Measurements from ENCODE around the gene TFEC. TPM values are rescaled to one million over a fixed set of nuclear protein-coding genes. Genes with fewer than 3 reads are reported as not detected.

TFEC gene
- total RNA-seq, 2 experiments from 2014 or later, result not detected

DNA sequence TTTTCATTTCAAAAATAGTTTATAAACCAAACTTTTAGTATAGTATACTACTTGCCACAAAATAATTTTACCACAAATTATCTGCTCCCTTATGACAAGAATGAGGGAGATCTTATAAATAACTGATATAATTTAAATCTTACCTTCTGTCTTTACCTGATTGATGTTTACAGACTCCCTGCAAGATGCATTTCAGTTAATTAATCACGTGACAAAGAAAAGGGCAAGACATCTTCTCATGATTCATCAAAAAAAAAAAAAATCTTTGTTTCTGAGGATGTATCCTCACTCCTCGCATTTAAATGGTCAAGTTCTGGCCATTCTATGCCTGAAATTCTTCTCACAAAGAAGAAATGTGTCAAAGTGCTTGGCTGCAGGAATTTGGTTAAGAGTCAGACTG lies 2.3 kb upstream of the TFEC start:
- H3K27ac Mint-ChIP-seq, result no peak overlapping the region
- ATAC-seq (no peak), DNase-seq (no peak)
- H3K27me3 Mint-ChIP-seq, result peaks cover 8% of the 10 kb centered on the region
- H3K36me3 Mint-ChIP-seq (ENCODE audit: low read depth), result no peaks in the 10 kb centered on the region
- ChIA-PET POLR2A (no interaction called here), CTCF (no interaction called here)
- intact Hi-C loops (cut with micrococcal nuclease), result no loop called here
- H3K9me3 Mint-ChIP-seq, result no peaks in the 10 kb centered on the region
- TF ChIP-seq, protein P1, sequence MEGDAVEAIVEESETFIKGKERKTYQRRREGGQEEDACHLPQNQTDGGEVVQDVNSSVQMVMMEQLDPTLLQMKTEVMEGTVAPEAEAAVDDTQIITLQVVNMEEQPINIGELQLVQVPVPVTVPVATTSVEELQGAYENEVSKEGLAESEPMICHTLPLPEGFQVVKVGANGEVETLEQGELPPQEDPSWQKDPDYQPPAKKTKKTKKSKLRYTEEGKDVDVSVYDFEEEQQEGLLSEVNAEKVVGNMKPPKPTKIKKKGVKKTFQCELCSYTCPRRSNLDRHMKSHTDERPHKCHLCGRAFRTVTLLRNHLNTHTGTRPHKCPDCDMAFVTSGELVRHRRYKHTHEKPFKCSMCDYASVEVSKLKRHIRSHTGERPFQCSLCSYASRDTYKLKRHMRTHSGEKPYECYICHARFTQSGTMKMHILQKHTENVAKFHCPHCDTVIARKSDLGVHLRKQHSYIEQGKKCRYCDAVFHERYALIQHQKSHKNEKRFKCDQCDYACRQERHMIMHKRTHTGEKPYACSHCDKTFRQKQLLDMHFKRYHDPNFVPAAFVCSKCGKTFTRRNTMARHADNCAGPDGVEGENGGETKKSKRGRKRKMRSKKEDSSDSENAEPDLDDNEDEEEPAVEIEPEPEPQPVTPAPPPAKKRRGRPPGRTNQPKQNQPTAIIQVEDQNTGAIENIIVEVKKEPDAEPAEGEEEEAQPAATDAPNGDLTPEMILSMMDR (IDR thresholded peaks at IDR 0.05), result no peak
- no peaks in the 10 kb centered on the region for H3K4me1 Mint-ChIP-seq (ENCODE audit: low read depth)
- H3K4me3 Mint-ChIP-seq, result no peak overlapping the region

- ATAC-seq (no peak), DNase-seq (no peak)
- Mint-ChIP-seq H3K4me1 (ENCODE audit: low read depth) (no peaks in the 10 kb centered on the region), H3K27ac (no peak overlapping the region), H3K27me3 (peaks cover 8% of the 10 kb centered on the region), H3K4me3 (no peak overlapping the region), H3K36me3 (ENCODE audit: low read depth) (no peaks in the 10 kb centered on the region), H3K9me3 (no peaks in the 10 kb centered on the region)
- CTCF ChIA-PET, result no interaction called here
- POLR2A ChIA-PET, result no interaction called here
- intact Hi-C loops (cut with micrococcal nuclease), result no loop called here
- TF ChIP-seq, protein P1 (IDR thresholded peaks at IDR 0.05), result no peak
Observed at GRCh38 chr7:116028787-116029186, 1.8 kb downstream of the TFEC start.

DNA sequence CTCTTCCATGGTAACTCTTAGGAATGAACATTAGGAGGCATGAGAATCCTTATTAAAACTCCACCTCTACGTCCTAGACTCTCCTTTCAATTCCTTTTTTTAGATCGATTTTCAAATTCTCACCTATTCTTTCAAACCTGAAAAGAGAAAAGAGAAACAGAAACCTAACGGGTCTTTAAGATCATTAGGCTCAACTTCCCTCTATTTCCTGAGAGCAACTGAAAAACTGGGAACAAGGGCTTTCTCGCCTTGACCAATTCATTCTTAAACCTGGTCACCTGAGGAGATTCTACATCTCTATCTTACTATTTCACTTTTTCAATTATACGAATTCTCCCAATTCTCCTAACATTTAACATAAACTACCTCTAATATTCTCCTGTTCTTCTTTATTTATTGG lies 2.8 kb downstream of the TFEC start:
- Mint-ChIP-seq H3K27me3 (peaks cover 8% of the 10 kb centered on the region), H3K27ac (no peak overlapping the region), H3K36me3 (ENCODE audit: low read depth) (no peaks in the 10 kb centered on the region), H3K9me3 (no peaks in the 10 kb centered on the region), H3K4me1 (ENCODE audit: low read depth) (no peaks in the 10 kb centered on the region), H3K4me3 (no peak overlapping the region)
- ATAC-seq (no peak), DNase-seq (no peak)
- ChIA-PET POLR2A (no interaction called here), CTCF (no interaction called here)
- TF ChIP-seq, protein P1 (IDR thresholded peaks at IDR 0.05), result no peak
- intact Hi-C loops (cut with micrococcal nuclease), result no loop called here

GRCh38 chr7:116024826-116025809 lies 5.4 kb downstream of the TFEC start:
- TF ChIP-seq, protein P1 (IDR thresholded peaks at IDR 0.05), result no peak
- DNase-seq (no peak), ATAC-seq (no peak)
- ChIA-PET CTCF (no interaction called here), POLR2A (no interaction called here)
- Mint-ChIP-seq H3K9me3 (no peaks in the 10 kb centered on the region), H3K4me3 (no peak overlapping the region), H3K27ac (no peak overlapping the region), H3K4me1 (ENCODE audit: low read depth) (no peaks in the 10 kb centered on the region), H3K27me3 (peaks cover 2% of the 10 kb centered on the region), H3K36me3 (ENCODE audit: low read depth) (no peaks in the 10 kb centered on the region)
- intact Hi-C loops (cut with micrococcal nuclease), result no loop called here

- POLR2A ChIA-PET, result no interaction called here
- TF ChIP-seq, protein P1 (IDR thresholded peaks at IDR 0.05), result no peak
- CTCF ChIA-PET, result interaction anchor here (1.4 kb wide), 1 partner anchor 13 kb away, joined by 3 read pairs; no protein-coding TSS in a partner anchor
- Mint-ChIP-seq H3K27me3 (no peaks in the 10 kb centered on the region), H3K4me1 (ENCODE audit: low read depth) (no peaks in the 10 kb centered on the region), H3K4me3 (no peak overlapping the region), H3K27ac (no peak overlapping the region), H3K36me3 (ENCODE audit: low read depth) (no peaks in the 10 kb centered on the region), H3K9me3 (no peaks in the 10 kb centered on the region)
- no peak for DNase-seq
- ATAC-seq, result no peak
- intact Hi-C loops (cut with micrococcal nuclease), result no loop called here
Observed at GRCh38 chr7:116021237-116021636, 9.3 kb downstream of the TFEC start.

All from activated CD8-positive, alpha-beta T cell treated with anti-CD3 and anti-CD28 coated beads for 36 hours (primary cell).